ENCODE data around the gene WLS.
"Not testable (repeated sequence)": the region's sequence is repeated elsewhere in the genome, so short reads cannot be mapped to it uniquely, and the experiment has no call there.

The WLS gene

DNA sequence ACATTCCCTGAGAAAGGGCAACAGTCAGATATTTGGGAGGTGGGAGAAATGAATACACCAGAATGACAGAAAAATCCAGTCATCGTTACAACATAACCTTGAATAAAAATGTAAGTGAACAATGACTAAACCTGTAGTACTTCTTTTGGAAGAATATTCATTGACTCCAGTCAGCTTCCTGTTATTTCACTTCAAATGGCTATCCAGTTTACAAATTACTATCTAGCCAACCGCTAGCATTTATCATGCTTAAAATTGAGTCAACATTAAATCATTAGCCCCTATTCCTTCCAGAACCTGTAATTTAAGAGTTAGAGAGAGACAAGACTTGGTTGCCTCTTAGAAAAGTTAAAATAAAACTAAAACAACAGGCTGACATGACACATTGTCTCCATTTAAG lies 33.6 kb downstream of the WLS start:
- DNase-seq (ENCODE audit: low spot score) = no peak

DNA sequence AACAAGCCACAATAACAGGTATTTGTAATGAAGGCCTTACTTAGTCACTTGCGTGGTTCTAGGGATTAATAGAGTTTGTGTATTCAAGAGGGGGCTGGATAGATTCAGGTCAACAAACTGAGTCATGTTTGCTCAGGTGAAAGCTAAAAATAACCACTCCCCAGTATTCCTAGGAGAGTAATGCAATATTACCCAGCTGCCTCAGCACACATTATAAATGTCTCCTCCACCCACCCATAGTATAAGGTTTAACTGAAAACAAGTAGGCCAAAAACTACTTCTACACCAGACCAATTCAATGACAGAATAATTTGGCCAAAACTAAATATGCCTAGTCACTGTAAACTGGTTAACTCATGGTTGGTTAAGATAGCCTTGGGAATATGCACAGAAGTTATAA lies 34.4 kb downstream of the WLS start:
- no peak for DNase-seq (ENCODE audit: low spot score)

GRCh38 chr1:68197461-68197860 lies 34.9 kb downstream of the WLS start:
- DNase-seq (ENCODE audit: low spot score) = no peak

DNA sequence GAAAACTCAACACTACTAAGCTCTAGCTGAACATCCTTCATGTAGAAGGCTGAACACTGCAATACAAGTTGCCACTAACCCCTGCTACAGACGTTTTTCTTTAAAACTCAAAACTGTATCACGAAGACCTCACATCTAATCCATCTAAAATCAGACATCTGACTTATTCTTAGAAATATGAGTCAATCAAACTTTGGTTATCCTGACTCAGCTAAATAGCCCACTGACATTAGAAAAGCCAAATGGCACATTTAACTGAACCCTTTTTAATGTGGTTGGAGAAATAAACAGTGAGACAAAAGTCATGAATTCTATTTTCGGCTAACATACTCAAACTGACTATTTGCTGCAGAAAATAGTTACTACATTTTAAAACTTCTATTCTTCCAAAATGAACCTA lies 35.6 kb downstream of the WLS start:
- DNase-seq (ENCODE audit: low spot score) = no peak

- DNase-seq (ENCODE audit: low spot score) = no peak
Observed at GRCh38 chr1:68191717-68192116, 40.6 kb downstream of the WLS start.

DNA sequence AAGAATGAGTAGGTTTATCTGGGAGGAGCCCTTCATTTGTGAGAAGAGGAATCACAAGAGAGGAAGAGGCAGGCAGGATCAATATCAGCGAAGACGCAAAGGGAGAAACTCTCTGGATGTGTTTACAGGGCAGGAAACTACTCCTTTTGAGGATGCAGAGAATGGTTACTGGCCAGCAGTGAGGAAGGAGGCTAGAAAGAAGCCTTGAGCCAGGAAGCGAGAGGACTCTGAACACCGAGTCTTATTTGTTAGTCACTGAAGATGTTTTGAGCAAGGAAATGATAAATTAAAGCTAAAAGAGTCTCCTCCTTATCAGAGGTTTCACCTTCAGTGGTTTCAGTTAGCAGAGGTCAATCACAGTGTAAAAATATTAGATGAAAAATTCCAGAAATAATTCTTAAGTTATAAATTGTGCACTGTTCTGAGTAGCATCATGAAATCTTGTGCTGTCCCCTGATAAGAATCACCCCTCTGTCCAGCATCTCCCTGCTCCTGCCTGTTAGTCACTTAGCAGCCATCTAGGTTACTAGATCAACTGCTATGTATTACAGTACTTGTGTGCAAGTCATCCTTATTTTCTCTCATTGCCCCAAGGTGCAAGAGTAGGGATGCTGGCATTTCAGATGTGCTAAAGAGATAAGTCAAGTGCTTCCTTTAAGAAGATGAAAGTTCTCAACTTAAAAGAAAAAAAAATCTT lies 43.5 kb downstream of the WLS start:
- DNase-seq (ENCODE audit: low spot score) = no peak

GRCh38 chr1:68188060-68188538 lies 44.2 kb downstream of the WLS start:
- DNase-seq (ENCODE audit: low spot score) = no peak

DNA sequence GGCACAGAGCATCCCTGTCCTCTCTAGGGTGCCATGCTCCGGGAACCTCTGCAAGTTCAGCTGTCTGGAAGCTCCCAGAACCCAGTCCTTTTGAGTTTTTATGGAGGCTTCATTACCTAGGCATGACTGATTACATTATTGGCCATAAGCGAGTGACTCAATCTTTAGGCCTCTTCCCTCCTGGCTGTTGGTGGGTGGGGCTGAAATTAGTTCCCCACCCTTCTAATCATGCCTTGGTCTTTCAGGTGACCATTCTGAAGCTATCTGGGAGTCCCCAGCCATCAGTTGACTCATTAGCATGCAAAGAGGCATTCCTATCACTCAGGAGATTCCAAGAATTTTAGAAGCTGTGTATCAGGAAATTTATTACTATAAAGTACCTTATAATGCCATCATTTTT lies 46.6 kb downstream of the WLS start:
- DNase-seq (ENCODE audit: low spot score) = no peak

DNA sequence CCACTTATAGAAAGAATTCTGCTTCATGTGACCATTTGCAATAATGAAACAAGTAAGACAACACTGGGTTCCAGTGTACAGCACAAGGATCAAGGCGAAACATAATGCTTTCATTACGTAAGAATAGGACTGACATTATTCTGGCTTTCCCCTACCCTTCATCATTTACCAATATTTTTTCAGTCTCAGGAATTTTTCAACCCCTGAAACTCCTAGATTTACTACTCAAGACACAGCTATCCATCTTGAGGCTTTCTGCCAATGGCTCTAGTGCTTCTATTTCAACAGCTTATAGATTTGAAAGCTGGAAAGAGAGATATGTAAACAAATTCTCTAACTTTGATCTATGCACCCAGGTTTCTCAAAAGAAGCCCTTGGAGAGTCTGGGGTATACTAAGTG lies 48.4 kb downstream of the WLS start:
- no peak for DNase-seq (ENCODE audit: low spot score)

DNA sequence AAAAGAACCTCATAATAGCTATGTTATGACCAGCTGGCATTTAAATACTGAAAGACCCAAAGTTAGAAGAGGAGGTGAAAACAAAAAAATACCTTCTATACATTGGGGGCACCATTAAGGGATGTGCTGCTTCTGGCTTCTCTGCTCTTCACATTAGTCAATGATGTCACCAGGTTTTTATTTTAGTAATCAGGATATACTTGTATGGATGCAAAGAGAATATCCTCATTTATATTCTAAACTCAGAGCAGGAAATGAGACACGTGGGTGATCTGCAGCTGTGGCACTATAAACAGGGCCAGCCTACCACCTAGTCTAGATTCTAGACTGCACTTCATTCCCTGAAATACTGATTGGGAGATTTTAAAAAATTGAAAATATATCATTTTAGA lies 51.2 kb downstream of the WLS start:
- DNase-seq (ENCODE audit: low spot score) = no peak

GRCh38 chr1:68180441-68181164 lies 51.7 kb downstream of the WLS start:
- no peak for DNase-seq (ENCODE audit: low spot score)

DNA sequence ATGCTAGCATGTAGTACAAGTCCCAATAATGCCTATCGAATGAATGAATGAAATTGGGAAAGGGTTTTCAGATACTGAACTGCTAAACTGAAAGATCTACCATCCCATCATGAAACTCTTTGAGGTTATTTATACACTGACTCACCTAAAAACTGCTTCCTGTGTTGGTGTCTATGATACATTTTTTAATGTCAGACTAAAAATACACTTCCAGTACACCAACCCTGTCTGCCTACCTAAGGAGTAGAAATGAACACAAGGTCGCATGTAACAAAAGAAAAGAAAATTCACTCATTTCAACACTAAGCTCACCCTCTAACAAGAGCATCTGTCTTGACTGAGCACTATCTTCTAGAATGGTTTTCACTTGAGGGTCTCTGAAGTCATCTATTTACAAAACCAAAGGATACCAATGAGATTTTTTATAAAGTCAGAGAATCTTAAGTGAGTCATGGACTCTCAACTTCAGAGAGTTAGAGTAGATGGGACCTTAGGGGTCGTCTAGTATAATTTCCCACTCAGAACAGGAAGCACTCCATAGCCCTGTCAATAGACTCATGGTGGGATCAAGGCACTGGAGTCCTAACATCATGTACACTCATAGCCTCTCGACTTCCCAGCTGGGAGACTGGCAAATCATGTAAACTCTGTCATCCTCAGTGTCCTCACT lies 53.4 kb downstream of the WLS start:
- no peak for DNase-seq (ENCODE audit: low spot score)

DNA sequence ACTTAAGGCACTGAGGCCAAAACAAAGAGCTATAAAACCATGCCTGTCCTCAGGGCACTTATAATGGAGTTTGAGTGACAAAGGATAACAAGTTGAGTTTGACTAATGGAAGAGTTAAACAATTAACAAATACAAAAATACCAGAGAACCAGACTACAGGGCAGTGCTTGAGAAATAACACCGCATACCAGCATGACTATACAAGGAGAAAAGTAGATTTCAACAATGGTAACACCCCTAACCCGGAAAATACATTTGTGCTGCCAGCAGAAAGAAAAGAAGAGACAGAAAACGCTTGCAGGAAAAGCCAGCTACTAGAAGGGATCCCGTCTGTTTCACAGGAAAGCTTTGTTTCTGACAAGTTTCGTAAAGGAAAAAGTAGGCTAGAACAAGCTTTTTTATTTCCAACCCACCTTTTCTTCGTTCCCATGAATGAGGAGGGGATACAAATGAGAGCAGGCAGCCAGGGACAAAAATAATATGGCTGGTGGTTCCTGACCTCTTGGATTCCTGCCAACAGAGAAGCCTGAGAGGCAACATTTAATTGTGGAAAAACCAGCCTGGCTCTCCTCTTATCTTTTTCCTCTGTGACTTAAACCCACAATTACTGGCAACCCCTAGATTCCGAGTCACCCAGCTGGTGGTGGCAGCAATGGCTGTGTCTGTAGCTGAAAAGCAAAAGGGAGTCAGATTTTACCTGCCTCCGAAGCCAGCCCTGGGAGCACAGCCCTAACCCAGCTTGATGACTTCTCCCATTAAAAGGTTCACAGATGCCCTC lies 56.5 kb downstream of the WLS start:
- DNase-seq (ENCODE audit: low spot score) = no peak

DNA sequence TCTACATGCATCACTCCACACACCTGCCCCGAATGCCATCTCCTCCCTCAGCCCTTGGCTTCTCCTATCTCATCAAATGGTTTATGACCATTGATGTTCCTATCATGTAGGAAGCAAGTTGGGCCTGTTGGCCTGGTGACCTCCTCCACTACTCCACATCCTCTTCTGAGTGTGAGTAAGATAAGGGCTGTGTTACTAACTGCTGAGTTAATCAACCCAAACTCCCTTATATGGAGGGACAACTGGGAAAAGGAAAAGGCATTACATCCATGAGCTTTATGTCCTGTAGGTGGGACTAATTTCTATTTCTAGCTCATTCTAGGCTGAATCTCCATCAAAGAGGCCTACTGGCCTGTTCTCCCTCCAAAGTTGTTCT lies 57.6 kb downstream of the WLS start:
- DNase-seq (ENCODE audit: low spot score) = no peak

- DNase-seq (ENCODE audit: low spot score) = no peak
Observed at GRCh38 chr1:68173936-68174737, 58.2 kb downstream of the WLS start.

DNA sequence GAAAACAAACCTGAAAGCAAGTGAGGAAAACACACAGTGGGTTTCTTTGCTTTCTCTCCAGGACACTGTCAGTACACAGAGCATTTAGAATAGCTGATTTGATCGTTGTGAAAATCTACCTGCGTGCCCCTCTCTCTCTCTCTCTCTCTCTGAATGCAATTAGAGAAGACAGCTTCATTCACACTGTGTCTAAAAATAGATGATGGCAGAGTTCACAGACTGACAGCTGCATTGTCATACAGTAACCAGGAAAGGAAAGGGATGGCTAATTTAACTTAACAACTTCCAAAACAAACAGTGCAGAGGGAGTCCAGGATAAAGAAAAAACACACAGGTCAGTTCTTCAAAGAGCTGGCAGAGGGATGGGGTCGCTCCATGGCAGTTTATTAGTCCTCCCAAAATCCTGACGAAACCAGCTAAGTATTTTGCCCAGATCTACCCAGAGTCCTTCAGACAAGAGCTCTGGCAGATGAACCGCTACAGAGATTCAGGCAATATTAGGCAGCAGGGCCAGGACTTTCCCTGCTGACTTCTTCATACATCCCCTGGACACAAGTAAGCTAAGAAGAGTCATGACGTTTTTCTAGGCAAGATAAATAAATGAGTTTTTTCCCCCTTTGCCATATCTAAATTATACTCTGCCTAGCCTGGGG lies 58.9 kb downstream of the WLS start:
- DNase-seq (ENCODE audit: low spot score) = no peak

GRCh38 chr1:68171795-68172194 lies 60.5 kb downstream of the WLS start:
- not testable (repeated sequence) for DNase-seq (ENCODE audit: low spot score)

- DNase-seq (ENCODE audit: low spot score) = no peak
Observed at GRCh38 chr1:68168545-68169171, 63.7 kb downstream of the WLS start.

- DNase-seq (ENCODE audit: low spot score) = no peak
Observed at GRCh38 chr1:68167211-68167610, 65.1 kb downstream of the WLS start.

GRCh38 chr1:68166348-68166747 lies 66.0 kb downstream of the WLS start:
- no peak for DNase-seq (ENCODE audit: low spot score)

GRCh38 chr1:68165665-68166064 lies 66.7 kb downstream of the WLS start:
- no peak for DNase-seq (ENCODE audit: low spot score)
